K562 (cell line): ENCODE data around the gene HOXC11. TPM values are rescaled to one million over a fixed set of nuclear protein-coding genes. Genes with fewer than 3 reads are reported as not detected.

Source experiments
- BHLHE40 ChIP-seq: IDR thresholded peaks from 2 replicates; pipeline ENCODE4 v1.6.1; 2011; ENCODE audit warnings: low read length, improper control_type of control experiment
- CREM ChIP-seq: IDR thresholded peaks from 2 replicates; pipeline ENCODE4 v1.6.1; 2014; ENCODE audit warnings: antibody characterized with exemption, low read depth
- E2F5 ChIP-seq: sonication (generic); formaldehyde crosslinking; IDR thresholded peaks from 2 replicates; pipeline ENCODE4 v1.8.0; 2022; ENCODE audit warnings: mild to moderate bottlenecking, missing genetic modification reagents
- GATA2 ChIP-seq: sonication (generic); formaldehyde crosslinking; IDR thresholded peaks from 2 replicates; pipeline ENCODE4 v1.4.0; 2020; ENCODE audit warnings: mild to moderate bottlenecking, missing genetic modification reagents
- GATAD2B ChIP-seq: fragments of 450-650 bp; IDR thresholded peaks from 2 replicates; pipeline ENCODE4 v1.6.1; 2017; ENCODE audit warnings: mild to moderate bottlenecking, borderline replicate concordance
- GTF2F1 ChIP-seq: IDR thresholded peaks from 2 replicates; pipeline ENCODE4 v1.6.1; 2011; ENCODE audit warnings: low read depth, low read length, improper control_type of control experiment
- MBD1 ChIP-seq: fragments of 250-450 bp; sonication (Bioruptor Pico); IDR thresholded peaks from 2 replicates; pipeline ENCODE4 v1.8.0; 2022; ENCODE audit warnings: inconsistent platforms
- RAD21 ChIP-seq, 2 experiments: fragments of 250-450 bp in 1 of 2; fragments of 450-650 bp in 1 of 2; sonication (Bioruptor Pico) in 1 of 2; formaldehyde crosslinking in 1 of 2; IDR thresholded peaks in 1 of 2; conservative IDR thresholded peaks in 1 of 2; 2 replicates each; pipeline versions ENCODE4 v1.4.0 to v1.8.0; 2020 to 2022; ENCODE audit warnings: mild to moderate bottlenecking in 2 of 2, moderate library complexity in 1 of 2
- TCF3 ChIP-seq: sonication (generic); formaldehyde crosslinking; IDR thresholded peaks from 2 replicates; pipeline ENCODE4 v1.4.0; 2020; ENCODE audit warnings: mild to moderate bottlenecking, missing genetic modification reagents
- ZNF324 ChIP-seq: fragments of 250-450 bp; sonication (Bioruptor Pico); IDR thresholded peaks from 2 replicates; pipeline ENCODE4 v1.4.0; 2020; ENCODE audit warnings: mild to moderate bottlenecking
- ZNF766 ChIP-seq: fragments of 200-800 bp; sonication (Bioruptor generic); conservative IDR thresholded peaks from 2 replicates; pipeline ENCODE4 v1.6.1; 2016; ENCODE audit warnings: missing genetic modification characterization, missing compliant biosample characterization
- polyA plus RNA-seq, 8 experiments: library from polyadenylated mRNA; depleted of rRNA in 4 of 8; stranded (reverse) in 5 of 8; unstranded in 3 of 8; fragments of >200 nt; fragmentation: Nextera tagmentation in 2 of 8; fragmentation: Illumina TruSeq in 1 of 8; extraction: Ambion mirVana in 2 of 8; extraction: Trizol in 1 of 8; gene quantifications; 2 replicates each; pipeline versions ENCODE4 v1.2.1 to v1.2.3, GENCODE V29; 2011 to 2014; ENCODE audit warnings: inconsistent platforms in 1 of 8, missing spikeins in 1 of 8
- total RNA-seq, 7 experiments: library from RNA; depleted of rRNA in 6 of 7; stranded (reverse); fragments of >200 nt in 6 of 7; fragmentation: Illumina TruSeq in 2 of 7; extraction: Trizol in 2 of 7; gene quantifications; 2 replicates each; pipeline versions ENCODE4 v1.2.1 to v1.2.3, GENCODE V29; 2011 to 2021; ENCODE audit warnings: low replicate concordance in 1 of 7
- TF ChIP-seq, protein P1 (sequence below): IDR thresholded peaks from 2 replicates; pipeline ENCODE4 v1.6.1; 2012; ENCODE audit warnings: low read depth, low read length, improper control_type of control experiment, borderline replicate concordance
- TF ChIP-seq, protein P2 (sequence below), 2 experiments: fragments of 450-650 bp; formaldehyde crosslinking in 1 of 2; IDR thresholded peaks; 2 replicates each; pipeline versions ENCODE4 v1.4.0 to v1.6.1; 2014 to 2020; ENCODE audit warnings: mild to moderate bottlenecking in 2 of 2, borderline replicate concordance in 1 of 2, low read depth in 1 of 2

HOXC11 gene
- total and polyA plus RNA-seq, 9 of the 15 experiments (the other 6 are each of a cell fraction or from before 2014, with no cell fraction given): not detected

- 0 out of 2 replicates have a peak, but pooled peaks have one; percentile 31 for TF ChIP-seq GATAD2B
- TF ChIP-seq RAD21 (CRISPR knock-in tag; conservative IDR thresholded peaks at IDR 0.05 in 1 of 2, IDR thresholded peaks at IDR 0.05 in 1 of 2): peak; percentile 55 to 63
- no peak for TF ChIP-seq E2F5 (CRISPR knock-in tag)
- peak; percentile 78 for TF ChIP-seq TCF3 (CRISPR knock-in tag)
- TF ChIP-seq ZNF766: peak; percentile 59; the same call in 1 of the 2 replicates
- TF ChIP-seq BHLHE40: no peak; the same call in 1 of the 2 replicates
- TF ChIP-seq MBD1 (CRISPR knock-in tag): no peak
- TF ChIP-seq, protein P1, sequence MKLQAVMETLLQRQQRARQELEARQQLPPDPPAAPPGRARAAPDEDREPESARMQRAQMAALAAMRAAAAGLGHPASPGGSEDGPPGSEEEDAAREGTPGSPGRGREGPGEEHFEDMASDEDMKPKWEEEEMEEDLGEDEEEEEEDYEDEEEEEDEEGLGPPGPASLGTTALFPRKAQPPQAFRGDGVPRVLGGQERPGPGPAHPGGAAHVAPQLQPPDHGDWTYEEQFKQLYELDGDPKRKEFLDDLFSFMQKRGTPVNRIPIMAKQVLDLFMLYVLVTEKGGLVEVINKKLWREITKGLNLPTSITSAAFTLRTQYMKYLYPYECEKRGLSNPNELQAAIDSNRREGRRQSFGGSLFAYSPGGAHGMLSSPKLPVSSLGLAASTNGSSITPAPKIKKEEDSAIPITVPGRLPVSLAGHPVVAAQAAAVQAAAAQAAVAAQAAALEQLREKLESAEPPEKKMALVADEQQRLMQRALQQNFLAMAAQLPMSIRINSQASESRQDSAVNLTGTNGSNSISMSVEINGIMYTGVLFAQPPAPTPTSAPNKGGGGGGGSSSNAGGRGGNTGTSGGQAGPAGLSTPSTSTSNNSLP: peak; percentile 45; the same call in 1 of the 2 replicates
- TF ChIP-seq GTF2F1: no peak
- TF ChIP-seq ZNF324 (CRISPR knock-in tag): 0 out of 2 replicates have a peak, but pooled peaks have one; percentile 21
- TF ChIP-seq, protein P2, sequence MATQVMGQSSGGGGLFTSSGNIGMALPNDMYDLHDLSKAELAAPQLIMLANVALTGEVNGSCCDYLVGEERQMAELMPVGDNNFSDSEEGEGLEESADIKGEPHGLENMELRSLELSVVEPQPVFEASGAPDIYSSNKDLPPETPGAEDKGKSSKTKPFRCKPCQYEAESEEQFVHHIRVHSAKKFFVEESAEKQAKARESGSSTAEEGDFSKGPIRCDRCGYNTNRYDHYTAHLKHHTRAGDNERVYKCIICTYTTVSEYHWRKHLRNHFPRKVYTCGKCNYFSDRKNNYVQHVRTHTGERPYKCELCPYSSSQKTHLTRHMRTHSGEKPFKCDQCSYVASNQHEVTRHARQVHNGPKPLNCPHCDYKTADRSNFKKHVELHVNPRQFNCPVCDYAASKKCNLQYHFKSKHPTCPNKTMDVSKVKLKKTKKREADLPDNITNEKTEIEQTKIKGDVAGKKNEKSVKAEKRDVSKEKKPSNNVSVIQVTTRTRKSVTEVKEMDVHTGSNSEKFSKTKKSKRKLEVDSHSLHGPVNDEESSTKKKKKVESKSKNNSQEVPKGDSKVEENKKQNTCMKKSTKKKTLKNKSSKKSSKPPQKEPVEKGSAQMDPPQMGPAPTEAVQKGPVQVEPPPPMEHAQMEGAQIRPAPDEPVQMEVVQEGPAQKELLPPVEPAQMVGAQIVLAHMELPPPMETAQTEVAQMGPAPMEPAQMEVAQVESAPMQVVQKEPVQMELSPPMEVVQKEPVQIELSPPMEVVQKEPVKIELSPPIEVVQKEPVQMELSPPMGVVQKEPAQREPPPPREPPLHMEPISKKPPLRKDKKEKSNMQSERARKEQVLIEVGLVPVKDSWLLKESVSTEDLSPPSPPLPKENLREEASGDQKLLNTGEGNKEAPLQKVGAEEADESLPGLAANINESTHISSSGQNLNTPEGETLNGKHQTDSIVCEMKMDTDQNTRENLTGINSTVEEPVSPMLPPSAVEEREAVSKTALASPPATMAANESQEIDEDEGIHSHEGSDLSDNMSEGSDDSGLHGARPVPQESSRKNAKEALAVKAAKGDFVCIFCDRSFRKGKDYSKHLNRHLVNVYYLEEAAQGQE (IDR thresholded peaks at IDR 0.05; ENCODE audit: borderline replicate concordance): peak; percentile 30; the same call in 1 of the 2 replicates
- TF ChIP-seq, protein P2 (CRISPR knock-in tag; IDR thresholded peaks at IDR 0.05; ENCODE audit: low read depth): no peak
- peak; percentile 89 for TF ChIP-seq GATA2 (CRISPR knock-in tag)
- TF ChIP-seq CREM: 0 out of 2 replicates have a peak, but pooled peaks have one; percentile 18
Observed at GRCh38 chr12:53948650-53949593, 24.0 kb upstream of the HOXC11 start (continued).
